LNCaP clone FGC (cell line): ENCODE results near the gene PDLIM5.

Source experiments
- DNase-seq: peaks from one replicate; pipeline ENCODE4 v3.0.0-alpha.2; 2011; ENCODE audit warnings: low read depth
- H3K4me3 ChIP-seq: 2 replicates; pipeline ENCODE4 v1.5.1; 2011; ENCODE audit warnings: mild to moderate bottlenecking, low read depth, low read length, control low read depth
- TF ChIP-seq, protein P1 (sequence below): IDR thresholded peaks from 2 replicates; pipeline ENCODE4 v1.5.1; 2012; ENCODE audit warnings: mild to moderate bottlenecking; ENCODE audit not compliant: control insufficient read depth, insufficient read depth; ENCODE audit errors: extremely low read depth

Gene PDLIM5

DNA sequence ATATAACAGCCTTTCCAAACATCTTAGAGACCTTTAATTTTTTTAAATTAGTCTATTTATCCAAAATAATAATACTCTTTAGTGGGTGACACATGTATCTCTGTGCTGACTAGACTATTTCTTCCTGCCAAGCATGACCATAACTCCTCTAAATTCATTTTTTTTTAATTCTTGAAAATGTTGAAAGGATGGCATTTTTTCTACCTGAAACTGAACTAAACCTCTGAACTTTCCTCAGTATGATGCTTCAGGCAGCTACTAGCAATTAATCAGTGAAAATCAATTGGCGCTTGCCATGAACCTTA is 42.4 kb upstream of the PDLIM5 start:
- H3K4me3 ChIP-seq: no peak overlapping the region
- no peak for DNase-seq
- TF ChIP-seq, protein P1, sequence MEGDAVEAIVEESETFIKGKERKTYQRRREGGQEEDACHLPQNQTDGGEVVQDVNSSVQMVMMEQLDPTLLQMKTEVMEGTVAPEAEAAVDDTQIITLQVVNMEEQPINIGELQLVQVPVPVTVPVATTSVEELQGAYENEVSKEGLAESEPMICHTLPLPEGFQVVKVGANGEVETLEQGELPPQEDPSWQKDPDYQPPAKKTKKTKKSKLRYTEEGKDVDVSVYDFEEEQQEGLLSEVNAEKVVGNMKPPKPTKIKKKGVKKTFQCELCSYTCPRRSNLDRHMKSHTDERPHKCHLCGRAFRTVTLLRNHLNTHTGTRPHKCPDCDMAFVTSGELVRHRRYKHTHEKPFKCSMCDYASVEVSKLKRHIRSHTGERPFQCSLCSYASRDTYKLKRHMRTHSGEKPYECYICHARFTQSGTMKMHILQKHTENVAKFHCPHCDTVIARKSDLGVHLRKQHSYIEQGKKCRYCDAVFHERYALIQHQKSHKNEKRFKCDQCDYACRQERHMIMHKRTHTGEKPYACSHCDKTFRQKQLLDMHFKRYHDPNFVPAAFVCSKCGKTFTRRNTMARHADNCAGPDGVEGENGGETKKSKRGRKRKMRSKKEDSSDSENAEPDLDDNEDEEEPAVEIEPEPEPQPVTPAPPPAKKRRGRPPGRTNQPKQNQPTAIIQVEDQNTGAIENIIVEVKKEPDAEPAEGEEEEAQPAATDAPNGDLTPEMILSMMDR: no peak

- TF ChIP-seq, protein P1: no peak
- H3K4me3 ChIP-seq: no peak overlapping the region
- DNase-seq: no peak
Measured at GRCh38 chr4:94409962-94410361, 41.8 kb upstream of the PDLIM5 start.

GRCh38 chr4:94410678-94411206 is 41.0 kb upstream of the PDLIM5 start:
- no peak for DNase-seq
- H3K4me3 ChIP-seq: no peak overlapping the region
- TF ChIP-seq, protein P1: no peak

DNA sequence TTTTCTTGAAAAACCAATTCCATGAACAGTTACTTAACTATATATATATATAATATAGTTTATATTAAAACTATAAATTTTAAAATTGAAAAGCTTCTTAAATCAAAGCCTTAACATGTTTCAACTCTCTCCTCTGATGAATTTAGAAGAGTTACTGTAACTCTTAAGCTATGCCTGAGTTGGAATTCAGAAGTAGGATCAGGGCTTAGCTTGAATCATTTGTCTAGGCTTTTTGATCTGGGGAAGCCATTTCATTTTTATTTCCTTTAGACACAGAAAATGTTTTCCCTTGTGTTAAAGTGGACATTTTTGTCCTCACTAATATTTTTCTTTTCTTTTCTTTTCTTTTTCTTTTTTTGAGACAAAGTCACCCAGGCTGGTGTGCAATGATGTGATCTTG is 40.4 kb upstream of the PDLIM5 start:
- TF ChIP-seq, protein P1: no peak
- no peak for DNase-seq
- H3K4me3 ChIP-seq: no peak overlapping the region

- no peak for DNase-seq
- H3K4me3 ChIP-seq: no peak overlapping the region
- TF ChIP-seq, protein P1: no peak
Measured at GRCh38 chr4:94412019-94412657, 39.6 kb upstream of the PDLIM5 start.

- DNase-seq: no peak
- TF ChIP-seq, protein P1: no peak
- no peak overlapping the region for H3K4me3 ChIP-seq
Measured at GRCh38 chr4:94412658-94413038, 39.1 kb upstream of the PDLIM5 start.

DNA sequence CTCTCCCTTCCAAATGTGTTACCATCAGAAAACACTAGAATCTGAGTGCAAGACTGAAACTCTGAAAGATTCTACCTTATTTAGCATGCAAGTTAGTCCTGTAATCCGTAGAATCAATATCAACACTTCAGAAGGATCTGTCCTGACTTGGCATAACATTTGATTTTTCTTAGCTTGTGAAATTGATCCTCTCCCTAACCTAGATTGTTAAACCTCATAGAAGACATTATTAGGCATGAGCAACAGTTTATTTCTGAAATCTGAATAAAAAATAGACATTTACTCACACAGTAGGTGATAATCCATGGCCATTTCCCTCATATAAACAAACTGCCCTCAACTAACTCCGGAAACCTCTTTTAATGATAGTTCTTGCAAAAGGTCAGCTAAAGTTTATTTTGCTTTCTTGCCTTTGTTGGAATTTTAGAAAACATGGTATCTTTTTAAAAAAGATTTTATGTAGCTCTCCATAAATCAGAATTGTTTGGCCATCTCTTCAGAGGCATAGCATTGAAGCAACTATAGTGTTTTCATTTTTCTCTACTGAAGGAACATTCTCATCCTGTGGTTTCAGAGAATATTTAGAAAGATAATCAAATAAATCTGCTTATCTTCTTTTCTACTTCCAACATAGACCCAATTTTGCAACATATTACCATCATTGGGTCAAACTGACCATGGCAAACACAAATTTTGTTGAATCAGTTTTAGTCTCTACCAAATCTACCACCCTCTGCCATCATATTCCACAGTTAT is 38.5 kb upstream of the PDLIM5 start:
- no peak overlapping the region for H3K4me3 ChIP-seq
- TF ChIP-seq, protein P1: no peak
- no peak for DNase-seq
